ENCODE measurements around the gene PMEPA1.

GRCh38 chr20:57749869-57750268 lies 40.1 kb upstream of the PMEPA1 start:
- TF ChIP-seq CTCF (IDR thresholded peaks at IDR 0.05) (no peak), POLR2A (IDR thresholded peaks at IDR 0.05) (no peak)
